Activated T-cell treated with anti-CD3 and anti-CD28 coated beads, Interleukin-2, amount 50 U/mL, for 24 hours (primary cell): ENCODE measurements around the gene RTRAF.

ENCODE experiments used
- DNase-seq: peaks from one replicate; pipeline ENCODE4 v3.0.0-alpha.2; 2020
- H3K27ac Mint-ChIP-seq: 2 replicates; pipeline ENCODE4 v1.8.0; 2020; ENCODE audit warnings: mild to moderate bottlenecking, mixed read lengths
- H3K27me3 Mint-ChIP-seq: 2 replicates; pipeline ENCODE4 v1.8.0; 2020; ENCODE audit warnings: mixed read lengths
- H3K36me3 Mint-ChIP-seq: 2 replicates; pipeline ENCODE4 v1.8.0; 2020; ENCODE audit warnings: low read depth, mixed read lengths
- H3K4me1 Mint-ChIP-seq: 2 replicates; pipeline ENCODE4 v1.8.0; 2020; ENCODE audit warnings: low read depth, mixed read lengths
- H3K4me3 Mint-ChIP-seq: 2 replicates; pipeline ENCODE4 v1.8.0; 2020; ENCODE audit warnings: mild to moderate bottlenecking, moderate library complexity, mixed read lengths
- H3K9me3 Mint-ChIP-seq: 2 replicates; pipeline ENCODE4 v1.8.0; 2020; ENCODE audit warnings: mixed read lengths

Gene RTRAF

DNA sequence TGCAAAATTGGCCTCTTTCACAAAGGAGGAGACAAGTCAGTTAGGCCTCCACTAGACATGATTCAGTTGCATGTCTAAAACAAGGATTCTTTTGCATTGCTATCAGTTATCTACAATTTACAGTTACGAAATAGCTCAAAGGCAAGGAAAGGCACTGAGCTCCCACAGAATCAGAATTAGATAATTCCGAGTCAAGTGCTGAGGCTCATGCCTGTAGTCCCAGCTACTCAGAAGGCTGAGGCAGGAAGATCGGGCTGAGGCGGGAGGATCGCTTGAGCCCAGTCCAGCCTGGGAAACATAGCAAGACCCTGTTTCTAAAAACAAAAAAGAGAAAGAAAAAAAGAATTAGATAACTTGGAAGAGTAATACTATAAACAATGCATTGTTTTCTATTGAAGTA, 12.3 kb upstream of the RTRAF start:
- no peak overlapping the region for H3K27ac Mint-ChIP-seq
- DNase-seq = no peak
- H3K4me1 Mint-ChIP-seq = peaks cover 9% of the 10 kb centered on the region
- H3K9me3 Mint-ChIP-seq = no peaks in the 10 kb centered on the region
- no peaks in the 10 kb centered on the region for H3K27me3 Mint-ChIP-seq
- H3K36me3 Mint-ChIP-seq = no peaks in the 10 kb centered on the region
- H3K4me3 Mint-ChIP-seq = no peak overlapping the region

DNA sequence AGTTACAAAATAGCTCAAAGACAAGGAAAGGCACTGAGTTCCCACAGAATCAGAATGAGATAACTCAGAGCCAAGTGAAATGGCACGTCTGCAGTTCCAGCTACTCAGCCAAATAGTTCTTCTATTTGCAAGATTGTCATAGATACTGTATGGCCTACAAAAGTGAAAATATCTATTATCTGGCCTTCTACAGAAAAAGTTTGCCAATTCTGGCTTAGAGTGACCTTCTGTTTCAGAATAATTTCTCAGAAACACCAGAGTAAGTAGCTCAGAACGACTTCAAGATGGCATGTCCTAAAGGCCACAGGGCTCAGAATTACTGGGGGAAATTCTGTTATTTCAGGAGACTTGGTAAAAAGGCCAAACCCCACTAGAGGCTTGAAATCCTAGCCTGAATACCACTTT, 10.7 kb upstream of the RTRAF start:
- peaks cover 9% of the 10 kb centered on the region for H3K4me1 Mint-ChIP-seq
- H3K36me3 Mint-ChIP-seq = no peaks in the 10 kb centered on the region
- no peak overlapping the region for H3K27ac Mint-ChIP-seq
- H3K27me3 Mint-ChIP-seq = no peaks in the 10 kb centered on the region
- no peak overlapping the region for H3K4me3 Mint-ChIP-seq
- DNase-seq = no peak
- H3K9me3 Mint-ChIP-seq = no peaks in the 10 kb centered on the region

DNA sequence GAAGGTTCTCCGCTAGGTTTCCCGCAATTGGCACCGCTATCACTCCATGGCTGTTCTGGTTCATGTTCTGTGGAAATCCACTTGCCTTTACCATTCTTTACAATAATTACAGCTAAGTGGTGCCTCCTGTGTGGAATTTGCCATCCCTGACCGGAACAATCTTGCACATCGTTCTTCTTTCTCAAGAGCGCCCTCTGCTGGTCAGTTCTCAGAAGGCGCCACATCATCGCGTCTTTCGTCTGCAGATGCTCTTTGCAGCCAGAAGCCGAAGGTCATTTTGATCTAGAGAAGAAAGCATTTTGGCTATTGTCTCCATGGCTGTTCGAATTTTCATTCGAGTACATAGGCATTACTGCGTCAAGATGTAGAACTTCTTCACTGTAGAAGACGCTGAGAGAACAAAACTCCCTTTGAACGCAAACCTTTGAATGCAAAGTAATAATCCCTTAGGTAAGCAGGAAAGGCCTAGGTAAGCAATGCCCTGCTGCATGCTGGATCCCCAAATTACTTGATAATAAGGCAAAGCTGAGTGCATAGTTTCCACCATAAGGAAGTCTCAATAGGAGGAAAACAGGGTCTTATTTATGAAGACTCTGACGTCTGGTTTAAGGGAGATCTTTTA, 10.1 kb upstream of the RTRAF start:
- DNase-seq = peak; percentile 88
- Mint-ChIP-seq H3K27ac (no peak overlapping the region), H3K36me3 (no peaks in the 10 kb centered on the region), H3K4me1 (peaks cover 9% of the 10 kb centered on the region), H3K27me3 (no peaks in the 10 kb centered on the region), H3K9me3 (no peaks in the 10 kb centered on the region), H3K4me3 (no peak overlapping the region)

DNA sequence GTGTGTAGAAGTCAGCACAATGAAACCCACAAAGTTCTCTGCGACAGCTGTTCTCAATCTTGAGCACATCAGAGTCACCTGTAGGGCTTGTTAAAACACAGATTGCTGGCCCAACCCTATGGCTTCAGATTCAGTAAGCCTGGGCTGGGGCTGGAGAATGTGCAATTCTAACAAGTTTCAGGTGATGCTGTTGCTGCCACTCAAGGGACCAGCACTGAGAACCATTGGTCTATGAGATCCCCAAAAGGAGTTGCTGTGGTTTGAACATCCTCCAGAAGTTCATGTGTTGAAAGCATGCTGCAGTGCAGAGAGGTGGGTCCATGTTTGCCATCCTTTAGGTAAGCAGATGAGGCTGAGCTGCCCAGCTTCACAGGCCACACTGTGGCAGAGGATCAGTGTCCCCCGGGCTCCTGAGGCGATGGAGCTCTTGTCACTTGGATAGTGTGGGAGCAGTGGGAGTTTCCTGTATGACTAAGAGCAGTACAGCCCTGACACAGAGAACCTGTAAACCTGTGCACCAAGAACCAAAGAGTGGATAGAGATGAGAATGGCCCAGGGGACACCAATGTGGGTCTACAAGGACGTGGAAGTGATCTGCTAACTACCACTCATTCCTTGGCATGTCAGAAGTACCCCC, 8.0 kb upstream of the RTRAF start:
- H3K9me3 Mint-ChIP-seq = no peaks in the 10 kb centered on the region
- H3K36me3 Mint-ChIP-seq = no peaks in the 10 kb centered on the region
- DNase-seq = no peak
- peaks cover 9% of the 10 kb centered on the region for H3K4me1 Mint-ChIP-seq
- H3K27ac Mint-ChIP-seq = no peak overlapping the region
- H3K4me3 Mint-ChIP-seq = no peak overlapping the region
- H3K27me3 Mint-ChIP-seq = no peaks in the 10 kb centered on the region

DNA sequence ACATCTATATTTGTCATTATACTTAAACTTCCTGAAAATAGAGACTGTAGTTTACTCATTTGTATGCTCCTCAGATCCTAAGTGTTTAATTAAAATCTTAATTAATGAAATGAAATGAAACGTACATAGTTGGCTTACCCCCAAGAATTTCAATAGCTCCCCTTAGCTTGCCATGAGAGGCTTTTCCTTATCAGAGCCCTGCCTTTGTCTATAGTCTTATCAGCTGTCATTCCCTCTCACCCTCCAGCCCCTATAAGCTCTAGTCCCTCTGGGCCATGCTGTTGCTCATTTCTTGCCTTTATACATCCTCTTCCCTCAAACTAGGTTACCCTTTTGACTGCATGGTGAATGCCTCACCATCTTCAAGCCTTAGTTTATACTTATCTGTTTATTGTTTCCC, 1.1 kb upstream of the RTRAF start:
- no peak for DNase-seq
- no peaks in the 10 kb centered on the region for H3K9me3 Mint-ChIP-seq
- H3K36me3 Mint-ChIP-seq = peaks cover 27% of the 10 kb centered on the region
- H3K27me3 Mint-ChIP-seq = no peaks in the 10 kb centered on the region
- peak overlapping the region; percentile 87 for H3K4me3 Mint-ChIP-seq
- H3K4me1 Mint-ChIP-seq = peaks cover 30% of the 10 kb centered on the region
- H3K27ac Mint-ChIP-seq = peak overlapping the region; percentile 90

DNA sequence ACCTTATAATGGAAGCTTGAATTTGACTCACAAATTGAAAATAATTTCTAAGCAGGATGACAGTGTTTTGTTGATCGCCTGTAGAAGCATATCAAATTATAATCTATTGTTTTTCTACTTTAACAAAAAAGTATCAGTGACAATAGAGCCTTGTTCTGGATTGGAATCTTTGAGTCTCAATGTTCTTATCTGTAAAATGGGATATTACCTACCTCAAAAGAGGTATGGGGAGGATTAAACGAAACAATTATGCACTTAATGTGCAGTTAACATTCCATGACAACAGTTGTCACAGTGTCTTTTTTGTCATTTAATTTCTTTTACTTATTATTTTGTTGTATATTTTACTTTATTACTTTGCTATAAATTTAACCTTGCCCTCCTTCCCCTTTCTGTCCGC, 1.1 kb downstream of the RTRAF start:
- DNase-seq = no peak
- peak overlapping the region; percentile 90 for H3K27ac Mint-ChIP-seq
- no peaks in the 10 kb centered on the region for H3K9me3 Mint-ChIP-seq
- H3K36me3 Mint-ChIP-seq = peaks cover 50% of the 10 kb centered on the region
- H3K4me1 Mint-ChIP-seq = peaks cover 48% of the 10 kb centered on the region
- peak overlapping the region; percentile 87 for H3K4me3 Mint-ChIP-seq
- H3K27me3 Mint-ChIP-seq = no peaks in the 10 kb centered on the region

DNA sequence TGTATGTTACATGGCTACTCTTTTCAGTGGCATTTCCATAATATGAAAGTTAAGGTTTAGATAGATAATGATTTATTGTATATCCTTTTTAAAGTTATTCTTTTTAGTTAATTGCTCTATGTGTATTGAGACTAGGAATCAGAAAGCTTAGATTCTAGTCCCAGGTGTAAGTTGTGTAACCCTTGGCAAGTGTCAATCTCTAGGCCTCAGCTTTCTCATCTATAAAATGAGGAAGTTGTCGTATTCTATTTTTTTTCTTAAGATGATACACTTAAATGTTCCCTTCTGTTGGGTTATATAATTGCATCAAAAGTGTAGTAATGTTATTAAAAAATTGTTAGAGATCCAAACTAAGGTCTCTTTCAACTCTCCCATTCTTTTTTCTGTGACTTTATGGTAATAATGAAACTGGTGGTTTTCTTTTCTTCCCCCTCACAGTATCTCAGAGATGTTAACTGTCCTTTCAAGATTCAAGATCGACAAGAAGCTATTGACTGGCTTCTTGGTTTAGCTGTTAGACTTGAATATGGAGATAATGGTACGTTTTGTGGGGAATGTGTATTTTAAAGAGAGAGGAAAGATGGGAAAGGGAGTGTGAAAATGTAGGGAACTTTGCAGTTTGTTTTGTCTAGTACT, 4.1 kb downstream of the RTRAF start:
- Mint-ChIP-seq H3K27me3 (no peaks in the 10 kb centered on the region), H3K36me3 (peaks cover 77% of the 10 kb centered on the region), H3K27ac (peak overlapping the region; percentile 35), H3K4me3 (no peak overlapping the region), H3K9me3 (no peaks in the 10 kb centered on the region), H3K4me1 (peaks cover 58% of the 10 kb centered on the region)
- DNase-seq = no peak

DNA sequence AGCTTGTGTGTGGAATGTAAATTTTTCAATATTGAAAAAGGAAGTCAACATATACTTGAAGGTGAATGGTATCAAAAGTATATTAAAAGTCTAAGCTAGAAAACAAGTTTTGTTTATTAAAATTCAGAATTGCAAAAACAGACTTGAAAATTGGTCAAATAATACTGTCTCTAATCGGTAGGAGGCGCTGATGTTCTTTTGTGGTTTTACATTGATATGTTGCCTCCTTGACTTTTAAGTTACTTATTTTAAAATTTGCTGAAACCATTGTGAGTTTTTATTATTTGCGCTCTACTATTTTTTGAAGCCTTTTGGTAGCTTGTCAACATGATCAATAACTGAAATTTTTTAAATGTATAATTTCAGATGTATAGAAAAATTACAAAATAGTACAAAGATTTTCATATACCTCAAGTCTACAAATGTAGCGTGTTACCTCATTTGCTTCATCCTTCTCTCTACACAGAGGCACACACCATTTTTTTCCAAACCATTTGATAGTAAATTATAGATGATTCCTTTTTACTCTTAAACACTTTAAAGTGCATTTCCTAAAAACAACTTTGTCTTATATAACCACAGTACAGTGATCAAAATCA, 6.9 kb downstream of the RTRAF start:
- H3K27ac Mint-ChIP-seq = no peak overlapping the region
- no peaks in the 10 kb centered on the region for H3K27me3 Mint-ChIP-seq
- no peak overlapping the region for H3K4me3 Mint-ChIP-seq
- no peak for DNase-seq
- H3K4me1 Mint-ChIP-seq = peaks cover 57% of the 10 kb centered on the region
- peaks cover 93% of the 10 kb centered on the region for H3K36me3 Mint-ChIP-seq
- H3K9me3 Mint-ChIP-seq = no peaks in the 10 kb centered on the region

DNA sequence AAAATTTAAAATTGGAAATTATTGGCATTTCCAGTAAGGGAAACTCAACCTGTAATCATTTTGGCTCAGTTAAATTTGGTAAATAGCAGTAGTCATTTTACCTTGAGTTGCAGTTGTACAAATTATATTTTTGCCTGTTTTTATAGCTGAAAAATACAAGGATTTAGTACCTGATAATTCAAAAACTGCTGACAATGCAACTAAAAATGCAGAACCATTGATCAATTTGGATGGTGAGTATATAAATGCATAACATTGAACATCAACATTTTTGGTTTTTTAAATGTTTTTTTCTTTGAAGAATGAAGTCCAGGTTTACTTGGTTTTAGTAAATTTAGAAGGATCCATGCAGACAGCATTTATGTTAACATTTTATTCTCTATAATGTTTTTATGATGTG, 9.0 kb downstream of the RTRAF start:
- Mint-ChIP-seq H3K27ac (no peak overlapping the region), H3K36me3 (peaks cover 96% of the 10 kb centered on the region), H3K27me3 (no peaks in the 10 kb centered on the region), H3K4me1 (peaks cover 40% of the 10 kb centered on the region), H3K4me3 (no peak overlapping the region), H3K9me3 (no peaks in the 10 kb centered on the region)
- no peak for DNase-seq

DNA sequence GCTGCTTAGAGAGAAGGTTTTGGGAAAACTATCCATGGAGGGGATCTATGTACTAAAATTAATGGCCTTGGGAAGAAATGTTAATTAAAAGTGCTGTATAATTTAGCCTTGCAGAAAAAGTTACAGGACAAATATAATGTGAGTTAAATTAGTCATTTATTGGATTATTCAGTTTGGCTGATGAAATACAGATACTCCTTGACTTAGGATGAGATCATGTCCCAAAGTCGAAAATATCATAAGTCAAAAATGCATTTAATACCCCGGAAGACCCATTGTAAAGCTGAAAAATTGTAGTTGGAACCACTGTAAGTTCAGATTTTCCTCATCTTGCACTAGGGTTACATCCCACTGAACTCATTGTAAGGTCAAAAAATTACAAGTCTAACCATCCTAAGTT, 9.7 kb downstream of the RTRAF start:
- no peaks in the 10 kb centered on the region for H3K9me3 Mint-ChIP-seq
- no peak for DNase-seq
- H3K27me3 Mint-ChIP-seq = no peaks in the 10 kb centered on the region
- no peak overlapping the region for H3K27ac Mint-ChIP-seq
- peaks cover 96% of the 10 kb centered on the region for H3K36me3 Mint-ChIP-seq
- no peak overlapping the region for H3K4me3 Mint-ChIP-seq
- H3K4me1 Mint-ChIP-seq = peaks cover 34% of the 10 kb centered on the region

DNA sequence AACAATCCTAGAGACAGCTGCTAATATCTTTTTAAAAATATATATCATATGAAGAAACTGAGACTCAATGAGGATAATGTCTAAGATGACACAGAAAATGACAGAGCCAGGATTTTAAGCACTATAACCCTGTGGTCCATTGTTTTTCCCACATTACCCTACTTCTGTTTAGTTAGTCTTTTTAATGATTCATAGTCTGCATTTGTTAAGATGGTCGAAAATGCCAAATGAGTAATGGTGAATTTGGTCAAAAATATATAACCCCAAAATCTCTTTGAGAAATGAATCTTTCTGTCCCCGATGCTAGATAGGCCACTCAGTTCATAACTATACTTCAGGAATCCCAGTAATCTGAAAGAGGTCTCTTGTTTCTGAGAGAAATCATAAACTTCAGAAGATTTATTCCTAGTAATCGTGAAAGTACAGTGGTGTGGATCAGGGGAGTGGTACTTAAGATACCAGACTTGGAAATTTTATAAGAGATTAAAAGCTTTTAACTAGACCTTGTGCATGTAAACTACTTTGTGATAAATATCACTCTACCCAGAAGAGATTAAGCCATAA, 10.8 kb downstream of the RTRAF start:
- Mint-ChIP-seq H3K36me3 (peaks cover 96% of the 10 kb centered on the region), H3K27ac (no peak overlapping the region), H3K4me3 (no peak overlapping the region), H3K4me1 (peaks cover 27% of the 10 kb centered on the region), H3K27me3 (no peaks in the 10 kb centered on the region), H3K9me3 (no peaks in the 10 kb centered on the region)
- no peak for DNase-seq

DNA sequence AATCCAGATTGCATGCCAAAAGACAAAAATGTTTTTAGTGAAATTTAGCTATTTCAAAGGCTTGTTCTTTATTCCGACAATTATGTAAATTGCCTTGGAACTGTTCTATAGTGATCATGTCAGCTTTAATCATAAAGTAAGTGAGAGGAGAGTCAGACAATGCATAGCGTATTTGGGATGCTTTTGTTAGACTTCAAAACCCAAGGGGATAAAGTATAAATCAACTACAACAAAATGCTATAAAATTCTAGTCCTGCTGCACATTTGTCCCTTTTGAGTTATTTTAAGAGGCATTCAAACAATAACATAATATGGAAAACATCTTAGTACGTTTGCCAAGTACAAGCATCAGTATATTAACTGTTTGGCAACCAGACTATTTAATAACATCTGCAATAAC, 11.3 kb downstream of the RTRAF start:
- no peak overlapping the region for H3K27ac Mint-ChIP-seq
- peaks cover 25% of the 10 kb centered on the region for H3K4me1 Mint-ChIP-seq
- H3K36me3 Mint-ChIP-seq = peaks cover 97% of the 10 kb centered on the region
- H3K4me3 Mint-ChIP-seq = no peak overlapping the region
- DNase-seq = no peak
- no peaks in the 10 kb centered on the region for H3K27me3 Mint-ChIP-seq
- H3K9me3 Mint-ChIP-seq = no peaks in the 10 kb centered on the region

DNA sequence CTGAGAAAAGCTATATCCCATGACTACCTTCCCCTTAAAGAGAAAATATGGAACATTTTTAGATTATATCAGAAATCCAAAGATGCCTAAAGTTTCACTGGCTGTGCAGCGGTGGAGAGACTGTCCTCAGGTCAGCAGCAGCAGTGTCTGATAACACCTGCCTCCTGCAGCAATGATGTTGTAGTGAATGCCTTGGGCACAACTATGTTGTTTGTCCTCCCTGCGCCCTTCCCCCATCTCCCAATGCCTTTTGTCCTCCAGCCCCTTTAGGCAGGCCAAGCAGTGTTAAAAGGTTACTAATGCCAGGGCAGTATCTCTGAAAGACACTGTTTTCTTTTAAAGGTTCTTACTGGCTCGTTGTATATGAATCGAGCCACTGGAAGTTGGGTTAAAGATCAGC, 13.2 kb downstream of the RTRAF start:
- Mint-ChIP-seq H3K4me1 (peaks cover 14% of the 10 kb centered on the region), H3K27ac (peak overlapping the region; percentile 3)

DNA sequence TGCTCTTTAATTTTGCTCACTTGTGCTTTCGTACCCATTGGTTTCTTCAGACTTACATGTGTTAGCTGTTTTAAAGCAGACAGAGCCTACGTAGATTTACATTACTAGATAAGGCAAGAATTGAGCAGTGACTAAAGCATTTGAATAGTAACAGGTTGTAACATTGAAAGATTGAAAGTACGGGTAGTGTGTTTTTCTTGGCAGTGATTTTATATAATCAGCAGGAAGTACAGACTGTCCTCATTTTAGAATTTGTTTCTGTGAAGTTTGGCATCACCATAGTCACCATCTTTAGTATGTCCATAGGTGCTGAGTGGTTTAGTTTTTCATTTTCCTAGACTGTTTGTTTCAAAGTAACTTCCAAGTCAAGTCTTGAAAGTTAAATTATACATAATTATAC, 14.0 kb downstream of the RTRAF start:
- no peaks in the 10 kb centered on the region for H3K27me3 Mint-ChIP-seq
- no peak for DNase-seq
- no peak overlapping the region for H3K4me3 Mint-ChIP-seq
- no peaks in the 10 kb centered on the region for H3K9me3 Mint-ChIP-seq
- no peak overlapping the region for H3K27ac Mint-ChIP-seq
- H3K4me1 Mint-ChIP-seq = peaks cover 14% of the 10 kb centered on the region
- H3K36me3 Mint-ChIP-seq = peaks cover 98% of the 10 kb centered on the region

More for the DNA sequence above, 13.2 kb downstream of the RTRAF start:
- peaks cover 97% of the 10 kb centered on the region for H3K36me3 Mint-ChIP-seq
- no peaks in the 10 kb centered on the region for H3K27me3 Mint-ChIP-seq
- H3K9me3 Mint-ChIP-seq = no peaks in the 10 kb centered on the region
- no peak overlapping the region for H3K4me3 Mint-ChIP-seq
- DNase-seq = no peak

DNA sequence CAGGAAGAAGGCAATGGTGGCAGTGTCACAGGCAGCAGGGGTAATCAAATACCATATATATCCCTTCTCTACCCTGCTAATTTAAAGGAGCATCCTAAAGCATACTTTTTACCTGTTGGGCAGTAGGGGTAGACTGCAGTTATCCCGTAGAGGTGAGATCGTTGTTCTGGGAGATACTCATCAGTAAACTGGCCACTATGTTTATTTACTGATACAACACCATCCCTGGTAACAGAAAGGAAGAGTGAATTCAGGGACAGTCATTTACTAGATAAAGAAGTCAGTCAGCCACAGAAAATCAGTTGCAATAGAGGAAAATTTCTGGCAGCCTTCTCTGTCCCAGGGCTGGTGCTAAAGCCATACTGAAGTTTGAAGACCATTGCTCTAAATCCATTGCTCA, 16.3 kb downstream of the RTRAF start:
- no peak for DNase-seq
- peaks cover 2% of the 10 kb centered on the region for H3K4me1 Mint-ChIP-seq
- peak overlapping the region; percentile 32 for H3K27ac Mint-ChIP-seq
- peaks cover 99% of the 10 kb centered on the region for H3K36me3 Mint-ChIP-seq
- no peaks in the 10 kb centered on the region for H3K9me3 Mint-ChIP-seq
- H3K27me3 Mint-ChIP-seq = no peaks in the 10 kb centered on the region
- no peak overlapping the region for H3K4me3 Mint-ChIP-seq
